IPS-18c (cell line): ENCODE data around the gene SCN4B.
"Not testable (repeated sequence)": the region's sequence is repeated elsewhere in the genome, so short reads cannot be mapped to it uniquely, and the experiment has no call there.

ENCODE experiments used
- H3K4me3 ChIP-seq: 2 replicates; pipeline ENCODE4 v1.7.0; 2013; ENCODE audit warnings: low read depth, mild to moderate bottlenecking, low read length, moderate library complexity; ENCODE audit not compliant: insufficient read depth
- H3K9me3 ChIP-seq: one replicate; pipeline ENCODE4 v1.6.1; 2013; ENCODE audit warnings: mild to moderate bottlenecking, low read length, moderate library complexity; ENCODE audit not compliant: control insufficient read depth, insufficient read depth

Gene SCN4B, protein sequence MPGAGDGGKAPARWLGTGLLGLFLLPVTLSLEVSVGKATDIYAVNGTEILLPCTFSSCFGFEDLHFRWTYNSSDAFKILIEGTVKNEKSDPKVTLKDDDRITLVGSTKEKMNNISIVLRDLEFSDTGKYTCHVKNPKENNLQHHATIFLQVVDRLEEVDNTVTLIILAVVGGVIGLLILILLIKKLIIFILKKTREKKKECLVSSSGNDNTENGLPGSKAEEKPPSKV

DNA sequence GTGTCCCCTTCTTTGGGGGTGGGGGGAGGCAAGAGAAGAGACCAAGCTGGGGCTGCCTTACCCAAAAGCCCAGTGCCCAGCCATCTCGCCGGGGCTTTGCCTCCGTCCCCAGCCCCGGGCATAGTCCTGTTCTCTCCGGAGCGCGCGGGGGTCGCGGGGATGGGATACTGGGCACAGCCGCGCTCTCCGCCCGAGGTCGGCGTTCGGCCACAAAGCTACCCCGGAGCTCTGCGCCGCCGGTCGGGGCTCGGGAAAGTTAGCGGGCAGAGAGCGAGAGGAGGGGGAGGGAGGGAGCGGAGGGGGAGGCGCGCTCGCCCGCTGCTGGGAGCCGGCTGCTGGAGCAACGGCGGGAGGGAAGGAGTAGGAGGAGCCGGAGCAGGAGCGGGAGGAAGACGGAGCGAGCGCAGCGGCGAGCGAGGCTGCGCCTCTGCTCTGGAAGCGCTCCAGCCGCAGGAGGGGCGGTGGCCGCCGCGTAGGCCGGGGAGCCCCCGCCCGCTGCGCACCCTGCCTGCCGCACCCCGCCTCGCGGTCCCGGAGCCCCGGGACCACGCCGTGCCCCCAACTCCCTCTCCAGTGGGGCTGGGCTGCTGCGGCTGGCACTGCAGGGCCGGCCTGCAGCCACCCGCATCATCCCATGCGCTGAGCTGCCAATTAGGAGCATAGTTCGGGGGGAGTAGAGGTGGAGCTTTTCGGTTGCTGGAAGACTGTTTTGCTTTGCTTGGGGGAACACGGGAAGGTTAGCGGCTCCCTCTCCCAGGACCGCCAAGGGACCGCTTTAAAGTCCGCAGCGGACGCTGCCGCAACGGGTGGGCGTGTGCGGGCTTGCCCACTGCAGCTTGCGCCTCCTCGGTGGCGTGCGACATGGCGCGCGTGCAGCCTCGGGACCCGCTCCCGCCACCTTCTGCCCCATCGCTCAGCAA, at the start of gene SCN4B:
Gene SCN4B, minus strand, starts transcription at position 272 of the 920 bp plus-strand sequence. Its CDS starts 150 bp downstream, at position 122.
- no peaks in the 10 kb centered on the region for H3K9me3 ChIP-seq
- H3K4me3 ChIP-seq, result peak within 1 kb of the TSS; percentile 71

GRCh38 chr11:118201966-118202365, 49.3 kb upstream of the SCN4B start:
- Histone ChIP-seq H3K9me3 (no peaks in the 10 kb centered on the region), H3K4me3 (no peak overlapping the region)

GRCh38 chr11:118200901-118201680, 48.5 kb upstream of the SCN4B start:
- Histone ChIP-seq H3K4me3 (no peak overlapping the region), H3K9me3 (no peaks in the 10 kb centered on the region)

DNA sequence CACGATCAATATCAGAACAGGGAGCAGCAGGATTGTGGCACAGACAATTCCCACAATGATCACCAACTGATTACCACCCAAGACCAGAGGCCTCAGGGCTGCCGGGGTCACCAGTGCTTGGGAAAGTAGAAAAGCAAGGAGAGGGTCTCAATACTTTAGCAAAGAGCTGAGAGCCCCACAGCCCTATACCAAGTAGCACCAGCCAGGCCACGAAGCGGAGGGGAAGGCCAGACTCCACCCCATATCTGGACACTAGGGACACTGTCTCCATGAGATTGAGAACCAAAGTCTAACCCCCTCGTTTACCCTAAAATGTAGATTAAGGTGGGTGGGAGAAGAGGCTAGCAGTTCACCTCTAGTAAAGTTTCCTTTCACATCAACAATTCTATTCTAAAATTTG, 47.9 kb upstream of the SCN4B start:
- Histone ChIP-seq H3K9me3 (no peaks in the 10 kb centered on the region), H3K4me3 (no peak overlapping the region; the same call in 1 of the 2 replicates)

- Histone ChIP-seq H3K4me3 (no peak overlapping the region), H3K9me3 (no peaks in the 10 kb centered on the region)
Observed at GRCh38 chr11:118199135-118199534, 46.5 kb upstream of the SCN4B start.

GRCh38 chr11:118198370-118198769, 45.7 kb upstream of the SCN4B start:
- H3K4me3 ChIP-seq, result no peak overlapping the region
- no peaks in the 10 kb centered on the region for H3K9me3 ChIP-seq

GRCh38 chr11:118194835-118195627, 42.4 kb upstream of the SCN4B start:
- peaks cover 2% of the 10 kb centered on the region for H3K9me3 ChIP-seq
- no peak overlapping the region for H3K4me3 ChIP-seq

- no peak overlapping the region for H3K4me3 ChIP-seq
Observed at GRCh38 chr11:118193910-118194566, 41.4 kb upstream of the SCN4B start.

GRCh38 chr11:118192817-118193216, 40.2 kb upstream of the SCN4B start:
- H3K4me3 ChIP-seq, H3K9me3 ChIP-seq: not testable (repeated sequence)

More at GRCh38 chr11:118193910-118194566, 41.4 kb upstream of the SCN4B start:
- peaks cover 2% of the 10 kb centered on the region for H3K9me3 ChIP-seq

GRCh38 chr11:118190942-118191506, 38.4 kb upstream of the SCN4B start:
- not testable (repeated sequence) for H3K4me3 ChIP-seq, H3K9me3 ChIP-seq

- H3K9me3 ChIP-seq, result peaks cover 2% of the 10 kb centered on the region
- no peak overlapping the region for H3K4me3 ChIP-seq
Observed at GRCh38 chr11:118186346-118187107, 33.9 kb upstream of the SCN4B start.

GRCh38 chr11:118184784-118185579, 32.4 kb upstream of the SCN4B start:
- H3K9me3 ChIP-seq, result no peaks in the 10 kb centered on the region
- no peak overlapping the region for H3K4me3 ChIP-seq

GRCh38 chr11:118183691-118184090, 31.1 kb upstream of the SCN4B start:
- not testable (repeated sequence) for H3K4me3 ChIP-seq, H3K9me3 ChIP-seq

DNA sequence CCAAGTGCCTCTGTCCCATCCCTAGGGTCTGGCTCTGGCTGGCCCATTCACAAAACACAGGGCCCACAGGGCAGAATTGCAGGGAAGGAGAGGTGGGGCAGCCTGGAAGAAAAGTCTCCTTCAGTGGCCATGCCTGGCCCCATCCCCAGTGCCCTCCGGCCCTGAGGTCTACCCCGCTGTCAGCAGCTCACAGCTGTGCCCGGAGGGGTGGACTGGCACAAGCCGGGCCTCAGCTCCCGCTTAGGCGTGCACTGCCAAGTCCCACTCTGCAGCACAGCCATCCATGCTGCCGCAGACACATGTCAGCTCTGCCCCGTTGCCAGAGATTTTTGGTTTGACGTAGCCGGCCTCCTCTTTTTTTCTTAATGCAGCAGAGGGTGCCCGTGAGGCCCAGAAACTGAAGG, 27.7 kb upstream of the SCN4B start:
- Histone ChIP-seq H3K4me3 (no peak overlapping the region), H3K9me3 (no peaks in the 10 kb centered on the region)

DNA sequence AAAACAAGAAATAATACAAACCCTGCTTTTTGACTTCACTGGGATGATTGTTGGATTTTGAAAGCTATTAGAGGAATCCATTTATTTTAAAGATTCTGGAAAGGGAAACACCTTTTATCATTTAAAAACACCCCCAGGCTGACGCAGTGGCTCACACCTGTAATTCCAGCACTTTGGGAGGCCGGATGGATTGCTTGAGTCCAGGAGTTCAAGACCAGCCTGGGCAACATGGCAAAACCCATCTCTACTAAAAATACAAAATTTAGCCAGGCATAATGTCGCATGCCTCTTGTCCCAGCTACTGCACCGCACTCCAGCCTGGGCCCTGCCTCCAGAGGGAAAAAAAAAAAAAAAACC, 24.1 kb upstream of the SCN4B start:
- no peak overlapping the region for H3K4me3 ChIP-seq

More for the DNA sequence above, 24.1 kb upstream of the SCN4B start:
- no peaks in the 10 kb centered on the region for H3K9me3 ChIP-seq
